HEK293 (cell line): ENCODE data around the gene EPAS1.

Experiments used
- KLF7 ChIP-seq: fragments of 450-650 bp; formaldehyde crosslinking; IDR thresholded peaks from 2 replicates; pipeline ENCODE4 v1.5.1; 2016; ENCODE audit warnings: missing biosample characterization, missing genetic modification characterization, borderline replicate concordance
- ZNF302 ChIP-seq: fragments of 450-650 bp; formaldehyde crosslinking; IDR thresholded peaks from 2 replicates; pipeline ENCODE4 v1.5.1; 2016; ENCODE audit warnings: missing biosample characterization, missing genetic modification characterization, low read depth
- ZNF501 ChIP-seq: fragments of 450-650 bp; formaldehyde crosslinking; IDR thresholded peaks from 2 replicates; pipeline ENCODE4 v1.5.1; 2016; ENCODE audit warnings: missing biosample characterization, missing genetic modification characterization

DNA sequence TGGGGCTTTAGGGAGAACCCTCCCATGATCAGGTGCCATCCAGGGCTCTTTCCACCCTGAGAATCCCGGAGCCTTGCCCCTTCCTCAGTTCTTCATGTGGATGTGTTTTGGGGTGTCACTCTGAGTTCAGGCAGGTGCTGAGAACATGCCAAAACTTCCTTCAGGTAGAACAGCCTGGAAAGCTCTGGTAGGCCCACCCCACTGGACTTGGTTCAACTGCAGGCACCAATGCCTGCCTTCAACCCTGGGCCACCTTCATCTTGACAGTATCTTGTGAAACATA, 85.8 kb downstream of the EPAS1 start:
- TF ChIP-seq ZNF501 (no peak), KLF7 (tag by site-specific recombination) (no peak), ZNF302 (tag by site-specific recombination) (no peak)
